Suppressor macrophage treated with lipopolysaccharide for 1 hour (primary cell): ENCODE results near the gene GPR137C.
"Not testable (repeated sequence)": the region's sequence is repeated elsewhere in the genome, so short reads cannot be mapped to it uniquely, and the experiment has no call there.

ENCODE experiments used
- DNase-seq, 3 donors: peaks; one replicate each; pipeline ENCODE4 v3.0.0-alpha.2; 2020 to 2022

Gene GPR137C

DNA sequence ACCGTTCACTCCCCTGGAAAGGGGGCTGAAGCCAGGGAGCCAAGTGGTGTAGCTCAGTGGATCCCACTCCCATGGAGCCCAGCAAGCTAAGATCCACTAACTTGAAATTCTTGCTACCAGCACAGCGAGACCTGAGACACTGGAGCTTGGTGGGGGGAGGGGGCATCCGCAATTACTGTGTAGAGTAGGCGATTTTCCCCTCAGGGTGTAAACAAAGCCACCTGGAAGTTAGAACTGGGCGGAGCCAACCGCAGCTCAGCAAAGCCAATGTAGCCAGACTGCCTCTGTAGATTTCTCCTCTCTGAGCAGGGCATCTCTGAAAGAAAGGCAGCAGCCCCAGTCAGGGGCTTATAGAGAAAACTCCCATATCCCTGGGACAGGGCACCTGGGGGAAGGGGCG is 15.8 kb downstream of the GPR137C start:
- not testable (repeated sequence) for DNase-seq

DNA sequence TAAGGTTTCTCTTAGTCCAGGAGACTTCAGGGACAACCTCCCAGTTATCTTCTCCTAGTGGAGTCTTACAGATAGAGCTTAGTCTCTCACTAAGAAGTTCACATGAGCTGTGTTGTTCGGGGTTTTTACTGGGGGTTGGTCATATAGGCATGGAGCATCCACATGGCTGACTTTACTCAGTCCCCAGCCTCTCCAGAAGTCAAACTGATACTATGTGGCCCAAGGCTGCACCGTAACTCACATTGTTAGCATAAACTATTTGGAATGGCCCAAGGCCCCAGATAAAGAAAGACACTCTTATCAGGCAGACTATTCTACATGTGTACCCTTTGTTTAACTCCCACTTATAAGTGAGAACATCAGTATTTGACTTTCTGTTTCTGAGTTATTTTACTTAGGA is 23.2 kb downstream of the GPR137C start:
- no peak for DNase-seq

DNA sequence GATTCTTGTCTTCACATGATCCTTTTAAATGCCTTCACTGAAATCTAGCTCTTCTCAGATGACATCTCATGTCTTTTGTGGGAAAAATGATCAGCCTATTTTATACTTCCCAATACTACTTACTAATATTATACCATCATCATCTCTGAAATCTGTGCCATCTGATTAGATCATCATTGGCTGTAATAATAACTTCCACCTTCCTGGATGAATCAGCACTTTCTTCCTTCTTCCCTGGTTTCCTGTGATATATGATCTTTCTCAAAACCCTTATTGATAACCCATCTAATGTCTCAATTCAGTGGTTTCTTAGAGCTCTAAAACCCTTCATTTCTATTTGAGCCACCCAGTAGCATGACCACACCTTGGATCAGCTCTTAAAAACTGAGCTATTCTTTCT is 30.9 kb downstream of the GPR137C start:
- DNase-seq: no peak

DNA sequence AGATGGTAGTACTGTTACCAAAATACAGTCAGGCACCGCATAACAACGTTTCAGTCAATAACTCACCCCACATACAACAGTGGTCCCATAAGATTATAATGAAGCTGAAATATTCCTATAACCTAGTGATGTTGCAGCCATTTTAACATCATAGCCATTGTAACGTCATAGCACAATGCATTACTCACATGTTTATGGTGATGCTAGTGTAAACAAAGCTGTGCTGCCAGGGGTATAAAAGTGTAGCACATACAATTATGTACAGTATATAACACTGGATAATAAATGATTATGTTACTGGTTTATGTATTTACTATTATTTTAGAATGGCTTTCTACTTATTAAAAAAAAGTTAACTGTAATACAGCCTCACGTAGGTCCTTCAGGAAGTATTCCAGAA is 37.0 kb downstream of the GPR137C start:
- no peak for DNase-seq

DNA sequence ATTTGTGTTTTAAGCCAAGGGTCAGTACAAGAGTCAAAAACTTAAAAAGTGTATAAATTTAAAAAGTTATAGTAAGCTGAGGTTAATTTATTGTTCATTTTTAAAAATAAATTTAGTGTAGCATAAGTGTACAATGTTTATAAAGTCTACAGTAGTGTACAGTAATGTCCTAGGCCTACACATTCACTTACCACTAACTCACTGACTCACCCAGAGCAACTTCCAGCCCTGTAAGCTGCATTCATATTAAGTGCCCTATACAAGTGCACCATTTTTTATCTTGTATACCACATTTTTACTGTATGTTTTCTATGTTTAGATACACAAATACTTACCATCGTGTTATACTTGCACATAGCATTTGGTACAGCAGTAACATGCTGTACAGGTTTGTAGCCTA is 37.7 kb downstream of the GPR137C start:
- DNase-seq: no peak

DNA sequence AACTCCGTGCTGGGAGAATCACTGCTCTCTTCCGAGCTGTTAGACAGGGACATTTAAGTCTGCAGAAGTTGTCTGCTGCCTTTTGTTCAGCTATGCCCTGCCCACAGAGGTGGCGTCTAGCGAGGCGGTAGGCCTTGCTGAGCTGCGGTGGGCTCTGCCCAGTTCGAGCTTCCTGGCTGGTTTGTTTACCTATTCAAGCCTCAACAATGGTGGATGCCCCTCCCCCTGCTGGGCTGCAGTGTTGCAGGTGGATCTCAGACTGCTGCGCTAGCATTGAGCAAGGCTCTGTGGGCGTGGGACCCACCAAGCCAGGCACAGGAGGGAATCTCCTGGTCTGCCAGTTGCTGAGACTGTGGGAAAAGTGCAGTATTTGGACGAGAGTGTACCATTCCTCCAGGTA is 43.7 kb downstream of the GPR137C start:
- DNase-seq: no peak

DNA sequence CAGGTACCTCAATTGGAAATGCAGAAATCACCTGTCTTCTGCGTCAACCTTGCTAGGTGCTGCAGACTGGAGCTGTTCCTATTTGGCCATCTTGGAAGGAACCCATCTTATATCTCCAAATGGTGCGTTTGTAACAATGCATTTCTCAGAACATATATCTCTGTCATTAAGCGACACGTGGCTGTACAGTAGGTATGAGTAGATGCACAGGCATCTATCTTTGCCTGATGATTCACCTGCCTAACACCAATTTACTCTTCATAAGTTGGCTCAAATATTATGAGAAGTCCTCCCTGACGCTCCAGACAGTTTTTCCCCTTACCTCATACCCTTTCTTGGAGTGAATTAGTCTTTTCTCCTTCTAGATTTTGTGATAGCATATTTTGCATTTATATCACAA is 44.2 kb downstream of the GPR137C start:
- DNase-seq: no peak

DNA sequence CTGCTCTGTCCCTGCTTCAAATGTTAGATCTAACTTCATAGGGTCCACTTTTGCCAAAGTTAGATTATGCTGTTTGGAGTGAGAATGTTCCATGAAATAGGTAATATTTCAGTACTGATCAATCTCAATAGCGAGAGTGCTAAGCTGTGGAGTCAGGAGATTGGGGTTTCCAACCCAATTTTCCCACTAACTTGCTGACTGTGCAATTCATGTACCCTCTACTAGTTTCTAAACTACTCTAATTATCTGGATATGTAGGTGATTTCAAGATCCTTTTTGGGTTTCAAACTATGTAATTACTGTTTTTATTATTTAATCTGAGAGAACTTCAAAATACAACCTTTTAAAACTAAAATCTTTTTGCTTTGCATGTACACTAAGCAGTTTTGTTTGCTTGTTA is 45.9 kb downstream of the GPR137C start:
- DNase-seq: no peak

DNA sequence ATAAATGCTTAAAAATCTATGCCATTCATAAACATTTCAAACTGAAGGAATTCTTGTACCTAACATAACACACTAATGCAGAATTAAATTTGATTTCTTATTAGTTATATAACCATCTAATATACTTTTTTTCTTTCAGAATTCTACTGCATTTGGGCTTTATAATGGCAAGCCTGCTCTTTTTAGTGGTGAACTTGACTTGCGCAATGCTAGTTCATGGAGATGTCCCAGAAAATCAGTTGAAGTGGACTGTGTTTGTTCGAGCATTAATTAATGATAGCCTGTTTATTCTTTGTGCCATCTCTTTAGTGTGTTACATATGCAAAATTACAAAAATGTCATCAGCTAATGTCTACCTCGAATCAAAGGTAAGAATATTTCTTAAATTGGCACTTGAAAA is 47.3 kb downstream of the GPR137C start:
- DNase-seq: no peak

DNA sequence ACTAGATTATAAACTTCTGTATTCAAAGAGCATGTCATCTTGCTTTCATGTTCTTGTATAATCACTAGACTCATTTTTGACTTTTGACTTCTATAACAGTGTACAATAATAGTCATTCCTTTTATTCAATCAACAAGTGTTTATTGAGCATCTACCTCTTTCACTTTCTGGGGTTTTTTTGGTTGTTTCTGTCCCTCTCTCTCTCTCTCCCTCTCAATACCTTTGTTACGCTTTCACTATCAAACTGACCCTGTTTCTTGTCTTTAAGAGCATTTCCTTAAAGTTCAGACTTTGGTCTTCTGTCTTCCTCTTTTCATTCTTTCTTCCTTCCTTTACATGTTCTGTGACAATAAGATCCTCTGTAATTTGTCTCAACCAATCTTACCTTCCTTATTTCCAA is 49.5 kb downstream of the GPR137C start:
- DNase-seq: no peak

DNA sequence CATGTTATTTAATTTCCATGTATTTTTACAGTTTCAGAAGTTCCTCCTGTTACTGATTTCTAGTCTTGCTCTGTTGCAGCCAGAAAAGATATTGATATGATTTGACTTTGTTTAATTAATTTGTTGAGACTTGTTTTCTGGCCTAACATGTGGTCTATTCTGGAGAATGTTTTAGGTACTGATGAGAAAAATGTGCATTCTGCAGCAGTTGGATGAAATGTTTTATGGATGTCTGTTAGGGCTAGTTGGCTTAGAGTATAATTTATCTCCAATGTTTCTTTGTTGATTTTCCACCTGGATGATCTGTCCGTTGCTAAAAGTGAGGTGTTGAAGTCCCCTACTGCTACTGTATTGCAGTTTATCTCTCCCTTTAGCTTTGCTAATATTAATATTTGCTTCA is 54.4 kb downstream of the GPR137C start:
- no peak for DNase-seq

DNA sequence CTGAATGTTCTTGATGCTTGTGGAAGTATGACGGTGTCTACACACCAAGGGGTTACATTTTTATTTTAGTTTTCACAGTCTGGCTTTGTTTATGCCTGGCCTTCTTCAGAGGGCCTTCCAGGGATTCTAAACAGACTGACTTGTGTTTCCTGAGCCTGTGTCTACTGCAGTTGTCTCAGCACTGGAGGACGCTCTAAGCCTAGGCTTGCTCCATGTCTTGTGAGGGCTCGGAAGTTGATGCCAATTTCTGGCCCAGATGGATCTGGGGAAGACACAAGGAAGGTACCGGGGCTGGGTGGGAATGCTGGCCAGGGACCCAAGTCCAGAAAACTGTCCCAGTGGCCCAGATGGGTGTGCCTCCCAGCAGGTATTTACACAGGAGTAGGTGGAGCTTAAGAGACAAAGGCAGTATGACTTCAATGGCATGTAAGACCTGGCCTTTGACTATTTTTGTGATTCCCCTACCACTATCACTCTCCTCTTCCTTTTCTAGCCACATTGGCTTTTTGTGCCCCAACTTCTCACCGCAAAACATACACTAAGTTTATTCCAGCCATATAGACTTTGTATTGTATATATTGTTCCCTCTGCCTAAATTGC is 56.9 kb downstream of the GPR137C start:
- no peak for DNase-seq

DNA sequence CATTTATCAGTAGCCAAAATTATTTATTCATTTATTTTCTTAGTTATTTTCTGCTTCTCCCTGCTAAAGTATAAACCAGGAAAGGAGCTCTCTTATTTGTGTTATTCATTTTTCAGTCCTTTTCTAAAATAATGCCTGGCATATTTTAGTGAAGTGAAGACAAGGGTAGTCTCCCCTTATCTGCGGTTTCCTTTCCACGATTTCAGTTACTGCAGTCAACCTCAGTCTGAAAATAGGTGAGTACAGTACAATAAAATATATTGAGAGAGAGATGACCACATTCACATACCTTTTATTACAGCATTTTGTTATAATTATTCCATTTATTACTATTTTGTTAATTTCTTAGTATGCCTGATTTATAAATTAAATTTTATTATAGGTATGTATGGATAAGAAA is 57.6 kb downstream of the GPR137C start:
- no peak for DNase-seq

DNA sequence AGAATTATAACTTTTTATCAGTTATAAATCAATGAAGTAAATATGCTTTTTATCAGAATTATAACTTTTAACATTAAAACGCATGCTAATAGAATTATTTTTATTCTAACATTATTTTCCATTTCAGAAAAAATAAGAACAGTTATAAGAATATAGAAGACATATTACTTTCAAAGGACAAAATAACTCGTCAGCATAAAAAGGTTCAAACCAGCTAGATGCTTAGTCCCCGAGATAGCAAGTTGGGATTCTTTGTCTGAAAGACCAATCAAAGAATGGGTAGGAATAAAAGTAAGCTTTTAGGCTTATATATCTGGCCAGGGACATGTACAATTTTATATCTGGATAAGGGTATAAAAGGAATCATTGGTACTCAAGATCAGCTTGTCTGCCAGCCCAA is 66.0 kb downstream of the GPR137C start:
- no peak for DNase-seq

DNA sequence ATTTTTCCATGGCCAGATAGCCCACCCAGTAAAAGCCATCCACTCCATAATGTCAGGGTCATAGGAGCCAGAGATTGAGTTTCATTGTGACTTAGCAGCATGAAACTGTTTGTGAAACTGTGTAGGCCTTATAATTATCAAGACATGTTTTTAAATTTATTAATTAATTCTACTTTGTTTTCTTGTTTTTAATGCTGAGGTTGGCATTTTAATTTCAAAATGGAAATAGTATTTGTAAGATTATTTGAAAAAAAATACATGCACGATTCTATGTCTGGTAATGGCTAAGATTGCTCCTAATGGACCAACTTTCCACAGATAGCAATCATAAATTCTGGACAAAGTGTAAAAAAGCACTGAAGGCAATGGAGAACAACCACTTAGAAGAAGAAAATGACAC is 67.1 kb downstream of the GPR137C start:
- no peak for DNase-seq

DNA sequence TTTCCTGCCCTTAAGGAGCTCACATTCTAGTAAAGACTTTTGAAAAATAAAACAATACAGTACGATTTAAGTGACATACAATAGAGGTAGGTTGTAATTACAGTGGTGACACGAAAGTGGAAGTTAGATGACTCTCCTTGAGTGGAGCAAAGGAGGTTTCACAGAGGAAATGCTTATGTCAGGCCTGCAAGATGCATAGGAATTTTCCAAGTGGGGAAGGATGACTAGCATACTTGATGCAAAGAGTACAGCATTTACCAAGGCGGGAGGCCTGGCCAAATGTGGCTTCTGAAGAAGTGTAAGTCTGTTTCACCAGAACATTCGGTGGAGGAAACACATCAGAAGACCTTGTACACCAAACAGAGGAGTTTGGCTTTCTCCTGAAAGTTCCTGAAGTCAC is 87.5 kb downstream of the GPR137C start:
- peak; percentile 27 to 40 (median 35) for DNase-seq

DNA sequence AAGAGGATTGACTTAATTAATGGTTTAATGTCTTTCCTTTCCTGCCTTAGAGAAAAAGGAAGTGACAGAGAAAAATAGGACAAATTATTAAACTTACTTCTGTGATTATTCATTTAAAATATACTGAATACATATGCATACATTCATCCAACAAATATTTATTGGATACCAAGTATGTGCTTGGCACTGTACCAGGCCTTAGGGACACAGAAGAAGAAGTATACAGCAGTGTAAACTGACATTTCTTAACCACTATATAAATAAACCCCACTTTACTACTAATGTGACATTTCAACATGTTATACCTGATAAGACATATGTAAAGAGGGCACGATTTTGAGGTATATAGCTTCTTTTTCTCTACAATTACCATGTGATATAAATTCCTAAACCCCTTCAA is 89.1 kb downstream of the GPR137C start:
- no peak for DNase-seq

DNA sequence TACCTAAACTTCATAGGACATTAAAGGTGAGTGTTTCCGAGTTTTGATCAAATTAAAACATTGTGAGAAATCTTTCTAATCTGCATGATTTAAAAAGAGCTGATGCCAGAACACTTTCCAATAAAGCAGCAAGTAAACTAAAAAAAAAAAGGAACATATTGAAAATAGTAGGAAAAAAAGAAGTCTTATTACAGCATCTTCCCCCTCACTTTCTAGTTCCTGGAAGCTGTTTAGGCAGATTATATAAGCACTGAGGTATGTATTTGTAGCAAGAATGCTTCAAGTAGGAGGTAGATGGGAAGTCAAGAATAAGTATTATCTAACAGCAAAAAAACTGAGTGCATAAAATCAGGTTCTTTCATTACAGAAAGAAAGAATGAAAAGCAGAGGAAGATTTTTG is 96.9 kb downstream of the GPR137C start:
- DNase-seq: no peak

DNA sequence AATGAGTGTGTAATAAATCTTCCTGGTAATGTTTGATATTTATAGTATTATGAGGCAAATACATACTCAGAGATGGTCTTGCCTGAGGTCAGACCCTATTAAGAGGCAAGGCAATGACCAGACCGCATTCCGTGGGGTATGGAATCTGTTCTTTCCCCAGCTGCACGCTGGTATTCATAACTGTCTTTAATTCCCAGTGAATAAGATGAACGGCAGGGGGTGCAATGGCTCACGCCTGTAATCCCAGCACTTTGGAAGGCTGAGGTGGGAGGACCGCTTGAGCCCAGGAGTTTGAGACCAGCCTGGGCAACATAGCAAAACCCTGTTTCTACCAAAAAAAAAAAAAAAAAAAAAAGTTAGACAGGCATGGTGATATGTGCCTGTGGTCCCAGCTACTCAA is 98.1 kb downstream of the GPR137C start:
- no peak for DNase-seq

DNA sequence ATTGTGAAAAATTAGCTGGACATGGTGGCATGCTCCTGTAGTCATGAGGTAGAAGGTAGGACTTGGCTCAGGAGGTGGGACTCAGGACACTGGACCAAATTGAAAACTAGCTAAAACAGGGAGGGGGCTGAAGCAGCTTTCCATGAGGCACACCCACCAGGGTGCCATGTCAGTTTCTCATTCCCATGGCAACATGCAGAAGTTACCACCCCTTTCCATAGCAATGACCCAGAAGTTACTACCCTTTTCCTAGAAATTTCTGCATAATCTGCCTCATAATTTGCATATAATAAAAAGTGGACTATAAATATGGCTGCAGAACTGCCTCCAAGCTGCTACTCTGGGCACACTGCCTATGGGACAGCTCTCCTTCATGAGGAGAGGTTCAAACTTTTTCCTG is 104.3 kb downstream of the GPR137C start:
- DNase-seq: no peak

DNA sequence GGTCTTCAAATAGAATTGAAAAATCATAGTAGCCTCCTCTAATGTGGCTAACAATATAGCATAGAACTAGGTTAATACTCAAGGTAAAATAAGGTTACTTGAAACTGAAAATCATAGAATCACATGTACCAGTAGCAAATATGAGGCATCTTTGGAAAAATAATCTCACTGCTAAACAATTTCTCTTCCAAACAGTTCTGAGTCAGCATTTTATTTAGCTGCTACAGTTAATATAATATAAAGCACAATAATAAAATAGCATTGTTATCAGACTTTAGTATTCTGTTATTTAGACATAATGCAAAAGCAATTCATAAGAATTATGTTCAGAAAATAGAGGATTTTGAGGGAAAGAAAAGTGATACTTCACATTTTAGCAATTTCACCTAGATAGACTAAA is 107.7 kb downstream of the GPR137C start:
- DNase-seq: no peak

DNA sequence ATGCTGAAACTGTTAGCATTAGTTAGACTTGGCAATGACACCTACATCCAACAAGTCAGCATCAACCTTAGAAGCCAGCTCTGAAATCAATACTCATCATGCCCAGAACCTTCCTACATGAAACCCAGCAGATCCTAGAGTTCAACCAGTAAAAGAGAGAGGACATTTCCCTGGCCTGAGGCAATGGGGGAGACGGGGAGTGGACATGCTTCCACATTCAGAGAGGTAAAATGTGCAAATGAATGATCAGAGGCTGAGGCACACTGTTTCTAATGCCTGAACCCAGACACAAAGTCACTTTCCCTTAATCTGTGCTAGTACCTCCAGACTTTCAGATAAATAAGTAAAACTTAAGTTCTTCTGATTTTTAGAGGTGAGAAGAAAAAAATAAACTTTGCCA is 108.2 kb downstream of the GPR137C start:
- no peak for DNase-seq

DNA sequence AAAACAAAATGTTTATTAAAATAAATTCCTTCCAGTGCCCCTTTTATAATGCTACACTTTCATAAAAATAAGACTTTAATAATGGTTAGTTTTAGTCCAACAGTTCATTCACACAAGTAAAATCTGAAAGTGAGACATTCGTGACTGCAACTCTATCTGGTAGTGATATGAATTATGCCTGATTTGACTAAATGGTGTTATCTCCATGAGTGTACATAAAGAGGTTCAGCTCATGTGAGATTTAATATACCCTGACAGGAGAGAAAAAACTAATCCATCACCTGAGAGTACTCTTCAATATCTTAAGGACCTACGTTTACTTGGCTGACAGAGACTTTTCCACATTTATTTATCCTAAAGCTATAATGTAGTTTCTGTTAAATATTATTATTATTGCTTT is 108.7 kb downstream of the GPR137C start:
- no peak for DNase-seq

DNA sequence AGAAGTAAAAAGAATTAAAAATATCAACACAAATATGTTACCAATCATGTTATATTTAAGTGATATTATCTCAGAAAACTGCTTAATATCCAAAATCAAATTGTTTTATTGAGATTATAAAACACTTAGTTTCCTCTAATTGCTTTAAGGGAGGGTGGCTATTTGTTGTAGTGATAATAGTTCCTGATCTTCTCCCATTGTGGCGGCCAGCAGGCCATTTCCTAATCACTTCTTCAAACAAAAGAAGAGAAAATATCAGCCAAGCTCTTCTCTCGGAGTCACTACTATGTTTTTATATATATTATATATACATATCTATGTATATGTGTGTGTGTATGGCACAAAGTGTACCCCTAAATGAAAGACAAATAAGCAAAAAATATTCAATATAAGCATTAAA is 111.2 kb downstream of the GPR137C start:
- DNase-seq: no peak

DNA sequence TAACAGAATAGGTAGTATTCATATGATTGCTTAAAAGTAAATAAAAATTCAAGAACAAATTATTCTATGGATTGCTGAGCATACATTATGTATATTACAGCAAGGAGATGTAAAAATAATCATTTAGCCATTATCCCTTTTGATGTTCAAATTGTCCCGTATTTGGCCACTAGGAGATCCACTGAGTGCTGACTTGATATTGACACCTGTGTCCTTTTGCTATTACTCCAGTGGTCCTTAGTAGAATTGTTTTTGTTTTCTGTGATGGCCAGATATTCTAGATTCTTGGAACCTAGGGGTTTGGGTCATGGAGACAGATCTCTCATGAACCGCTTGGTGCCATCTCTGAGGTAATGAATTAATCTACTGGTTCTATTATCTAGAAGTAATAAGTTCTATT is 126.0 kb downstream of the GPR137C start:
- DNase-seq: peak in 1 of 3 donors; percentile 26

DNA sequence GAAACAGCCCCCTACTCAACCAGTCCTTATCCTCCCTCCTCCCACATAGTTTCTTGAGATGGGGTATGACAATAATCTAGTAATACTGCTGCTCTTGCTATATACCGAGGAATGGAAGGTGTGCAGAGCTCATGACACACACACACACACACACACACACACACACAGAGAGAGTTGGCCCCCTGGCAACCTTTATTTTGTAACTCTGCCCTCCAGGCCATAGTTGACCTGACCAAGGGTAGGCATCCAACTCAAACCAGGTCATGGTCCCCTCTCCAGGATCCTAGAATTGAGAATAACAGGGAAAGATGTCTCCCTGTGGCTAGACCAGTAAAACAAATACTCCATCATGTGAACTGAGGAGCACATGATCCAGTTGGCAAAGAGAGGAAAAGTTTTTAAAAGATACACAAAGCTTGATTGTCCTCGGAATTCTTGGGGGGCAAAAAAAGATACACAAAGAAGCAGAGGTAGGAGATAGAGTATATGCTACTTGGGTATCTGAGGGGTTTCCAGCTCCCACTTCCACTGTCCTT is 131.4 kb downstream of the GPR137C start:
- DNase-seq: no peak
